GM10266 (cell line): ENCODE measurements around the gene SCAMP1.

Experiments used
- DNase-seq: peaks from one replicate; pipeline ENCODE4 v3.0.0; 2012; ENCODE audit errors: extremely low spot score
- TF ChIP-seq, protein P1 (sequence below): IDR thresholded peaks from 2 replicates; pipeline ENCODE4 v1.5.1; 2012; ENCODE audit warnings: mild to moderate bottlenecking, low read depth; ENCODE audit not compliant: control insufficient read depth, insufficient read depth; ENCODE audit errors: missing control alignments

Gene SCAMP1

DNA sequence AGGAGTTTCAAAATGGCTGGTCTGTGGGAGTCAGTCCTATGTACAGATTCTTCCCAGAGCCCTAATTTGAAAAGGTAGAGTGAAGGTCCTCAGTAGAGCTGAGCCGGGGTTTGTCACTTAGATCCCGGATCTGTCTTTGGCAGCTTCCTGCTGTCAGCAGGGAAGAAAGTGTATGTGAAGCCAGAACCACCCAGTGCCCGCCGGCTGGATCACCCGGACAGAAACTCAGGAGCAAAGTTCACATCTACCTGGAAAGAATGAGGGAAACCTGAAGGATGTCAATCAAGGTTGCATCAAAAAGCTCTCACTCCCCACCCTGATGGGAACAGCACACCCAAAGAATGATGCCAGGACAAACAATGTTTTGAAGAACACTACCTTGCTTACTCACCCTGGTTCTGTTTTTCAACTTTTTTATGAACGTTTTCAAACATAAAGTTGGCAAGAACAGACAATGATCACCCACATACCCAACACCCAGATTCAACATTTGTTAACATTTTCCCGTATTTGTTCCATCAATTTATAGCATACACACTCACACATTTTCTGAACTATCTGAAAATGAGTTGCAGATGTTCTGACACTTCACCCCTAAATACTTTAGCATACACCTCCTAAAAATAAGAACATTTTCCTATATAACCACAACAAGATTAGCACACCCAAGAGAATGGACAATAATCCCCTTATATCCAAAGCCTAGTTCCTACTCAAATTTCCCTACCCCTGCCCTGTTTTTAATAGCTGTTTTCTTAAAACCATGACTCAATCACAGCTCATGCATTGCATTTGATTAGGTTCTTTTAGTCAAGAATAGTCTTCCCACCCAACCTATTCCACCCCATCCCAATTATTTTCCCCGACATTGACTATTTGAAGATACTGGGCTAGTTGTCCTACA lies 154.3 kb downstream of the SCAMP1 start:
- TF ChIP-seq, protein P1, sequence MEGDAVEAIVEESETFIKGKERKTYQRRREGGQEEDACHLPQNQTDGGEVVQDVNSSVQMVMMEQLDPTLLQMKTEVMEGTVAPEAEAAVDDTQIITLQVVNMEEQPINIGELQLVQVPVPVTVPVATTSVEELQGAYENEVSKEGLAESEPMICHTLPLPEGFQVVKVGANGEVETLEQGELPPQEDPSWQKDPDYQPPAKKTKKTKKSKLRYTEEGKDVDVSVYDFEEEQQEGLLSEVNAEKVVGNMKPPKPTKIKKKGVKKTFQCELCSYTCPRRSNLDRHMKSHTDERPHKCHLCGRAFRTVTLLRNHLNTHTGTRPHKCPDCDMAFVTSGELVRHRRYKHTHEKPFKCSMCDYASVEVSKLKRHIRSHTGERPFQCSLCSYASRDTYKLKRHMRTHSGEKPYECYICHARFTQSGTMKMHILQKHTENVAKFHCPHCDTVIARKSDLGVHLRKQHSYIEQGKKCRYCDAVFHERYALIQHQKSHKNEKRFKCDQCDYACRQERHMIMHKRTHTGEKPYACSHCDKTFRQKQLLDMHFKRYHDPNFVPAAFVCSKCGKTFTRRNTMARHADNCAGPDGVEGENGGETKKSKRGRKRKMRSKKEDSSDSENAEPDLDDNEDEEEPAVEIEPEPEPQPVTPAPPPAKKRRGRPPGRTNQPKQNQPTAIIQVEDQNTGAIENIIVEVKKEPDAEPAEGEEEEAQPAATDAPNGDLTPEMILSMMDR = no peak
- DNase-seq = no peak

DNA sequence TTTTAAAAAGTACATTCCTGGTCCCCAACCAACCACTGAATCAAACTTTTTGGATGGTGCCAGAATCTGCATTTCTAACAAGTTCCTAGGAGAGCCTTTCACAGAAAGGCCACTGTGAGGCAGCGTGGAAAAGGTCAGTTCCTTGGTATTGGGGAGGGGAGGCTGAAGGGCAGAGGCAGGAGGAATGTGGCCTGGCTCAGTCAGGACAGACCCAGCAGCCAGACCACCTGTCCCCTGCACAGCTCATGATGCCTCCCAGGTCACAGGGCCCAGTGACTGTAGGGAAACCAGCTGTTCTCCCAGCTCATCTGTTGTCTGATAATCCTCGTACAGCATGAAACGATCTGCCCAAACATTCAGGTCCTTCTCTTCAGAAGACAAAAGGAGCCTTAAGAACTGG lies 155.3 kb downstream of the SCAMP1 start:
- no peak for DNase-seq
- TF ChIP-seq, protein P1 = no peak

DNA sequence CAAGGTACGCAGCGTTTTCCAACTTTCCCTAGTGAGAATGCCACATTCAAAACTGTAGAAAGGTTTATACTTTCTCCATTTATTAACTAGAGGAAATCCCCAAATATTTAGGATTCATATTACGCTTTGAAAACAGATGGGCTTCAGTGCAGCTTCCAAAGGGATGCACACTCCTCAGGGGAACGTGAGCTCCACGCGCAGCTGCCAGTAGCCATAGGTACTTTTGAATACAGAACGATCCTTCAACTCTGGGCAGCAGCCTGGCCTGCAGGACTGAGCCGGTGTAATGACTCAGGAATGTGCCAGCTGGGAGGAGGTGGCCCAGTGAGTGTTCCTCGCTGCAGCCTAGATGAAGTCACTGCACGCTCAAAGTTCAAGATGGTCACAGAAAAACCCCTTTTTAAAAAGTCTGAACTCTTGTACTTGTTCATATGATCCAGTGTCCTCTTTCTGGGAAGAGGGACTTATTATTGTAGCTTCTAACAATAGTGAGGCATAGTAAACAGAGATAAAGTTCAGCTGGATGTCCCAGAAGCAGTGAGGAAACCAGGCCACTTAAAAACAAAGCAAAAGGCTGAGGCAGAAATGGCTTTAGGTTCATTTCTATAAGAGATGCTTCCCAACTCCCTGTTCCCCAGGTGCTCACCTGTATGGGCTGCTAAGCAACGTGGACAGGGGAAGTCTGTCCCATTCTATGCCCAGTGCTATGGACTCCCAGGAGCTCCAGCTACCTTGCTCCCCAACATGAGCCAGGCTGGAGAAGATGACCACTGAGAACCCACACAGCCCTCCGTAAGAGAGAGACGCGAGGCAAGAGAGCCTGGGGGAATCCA lies 158.2 kb downstream of the SCAMP1 start:
- TF ChIP-seq, protein P1 = no peak
- no peak for DNase-seq

DNA sequence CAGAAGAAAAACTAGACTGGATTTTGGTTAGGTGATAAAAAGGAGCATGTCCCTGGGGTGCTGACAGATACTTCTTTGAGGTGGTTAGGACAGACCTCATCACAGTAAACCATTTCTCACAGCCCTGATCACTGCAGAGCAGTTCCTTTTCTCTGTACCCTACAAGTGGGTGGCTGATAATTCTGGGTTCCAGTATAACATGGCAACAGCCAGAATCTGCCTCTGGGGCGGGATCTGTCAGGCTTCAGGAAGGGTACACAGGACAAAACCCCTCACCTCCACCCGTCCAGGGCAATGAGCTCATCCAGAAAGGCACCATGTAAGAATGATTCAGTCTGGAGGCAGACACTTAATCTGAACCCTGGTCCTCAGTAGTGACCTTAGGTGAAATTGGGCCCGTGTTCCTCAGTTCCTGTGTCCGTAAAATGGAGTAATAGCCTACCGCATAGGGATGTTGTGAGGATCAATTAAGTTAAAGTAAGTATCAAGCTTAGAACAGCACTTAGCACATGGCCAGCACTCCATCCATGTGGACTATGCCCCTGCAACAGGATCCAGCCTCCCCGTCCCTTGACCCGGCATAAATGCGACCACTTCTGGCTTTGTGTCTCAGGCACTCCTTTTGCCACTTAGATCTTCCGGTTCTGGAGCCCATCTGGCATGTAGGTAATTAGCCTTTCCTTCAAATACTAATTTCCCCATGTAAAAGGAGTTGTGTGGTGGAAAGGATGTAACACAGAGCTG lies 159.0 kb downstream of the SCAMP1 start:
- TF ChIP-seq, protein P1 = no peak
- DNase-seq = peak; percentile 38

DNA sequence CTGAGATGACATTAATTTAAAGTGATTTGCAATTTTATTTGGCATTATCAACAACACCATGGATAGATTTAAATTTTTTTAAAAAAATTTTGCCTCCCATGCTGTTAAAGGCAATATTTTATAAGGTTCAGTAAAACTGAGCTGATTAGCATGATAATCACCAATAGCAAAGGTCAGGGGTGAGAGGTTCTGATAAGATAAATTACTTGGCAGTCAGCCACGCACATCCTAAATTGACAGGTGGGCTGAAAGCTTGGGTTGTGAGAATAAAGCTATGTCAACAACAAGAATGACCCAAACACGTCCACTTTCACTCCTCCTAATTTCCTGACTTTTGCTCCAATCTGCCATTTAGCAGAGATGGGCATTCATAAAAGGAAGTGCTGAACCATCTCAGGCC lies 161.0 kb downstream of the SCAMP1 start:
- DNase-seq = no peak
- TF ChIP-seq, protein P1 = no peak

DNA sequence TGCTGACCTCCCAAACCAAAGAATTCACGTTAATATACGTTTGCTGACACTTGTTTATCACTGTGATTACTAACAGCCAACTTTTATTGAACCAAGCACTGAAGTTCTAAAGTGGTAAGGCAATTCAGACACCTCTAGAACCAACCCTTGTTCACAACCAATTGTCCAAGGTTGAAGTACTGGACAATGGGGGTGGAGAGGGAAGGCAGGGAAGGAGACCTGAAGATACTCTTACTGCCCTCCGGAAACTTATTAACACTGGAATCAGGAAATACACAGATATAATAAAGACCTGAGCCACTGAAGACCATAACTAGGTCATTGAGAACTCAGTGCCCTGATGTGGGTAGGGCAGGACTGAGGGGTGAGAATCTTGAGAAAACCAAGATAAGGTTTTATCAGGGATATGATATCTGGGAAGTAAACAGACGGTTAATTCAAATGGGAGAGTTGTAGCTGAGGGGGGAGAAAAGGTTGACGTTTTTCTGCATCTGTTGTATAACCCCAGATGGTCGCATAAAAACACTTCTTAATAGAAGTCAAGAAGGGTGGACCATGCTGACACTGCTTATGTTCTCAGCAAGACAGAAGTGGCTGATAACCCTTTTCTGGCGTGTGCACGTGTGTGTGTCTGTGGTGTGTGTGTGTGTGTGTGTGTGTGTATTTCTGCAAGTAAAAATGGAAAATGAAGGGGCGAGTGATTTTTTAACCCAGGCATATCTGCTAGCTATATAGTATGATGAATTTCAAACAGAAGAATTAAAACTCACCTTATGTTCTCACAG lies 162.3 kb downstream of the SCAMP1 start:
- DNase-seq = no peak
- TF ChIP-seq, protein P1 = no peak
